Keratinocyte (primary cell): ENCODE results near the gene CYB561. TPM values are rescaled to one million over a fixed set of nuclear protein-coding genes. Genes with fewer than 3 reads are reported as not detected.

ENCODE experiments used
- DNase-seq: peaks from one replicate; pipeline ENCODE4 v3.0.0-alpha.2; 2011; ENCODE audit warnings: low read depth, missing footprints, low spot score
- FAIRE-seq: peaks from 2 replicates; lab custom pipeline; 2011; peaks lifted over from hg19 to GRCh38; lab: Jason Lieb, UNC
- H2AFZ ChIP-seq: 2 replicates; pipeline ENCODE4 v1.6.0; 2012; ENCODE audit warnings: low read length, control low read depth, inconsistent platforms; ENCODE audit not compliant: control insufficient read depth
- H3K27ac ChIP-seq: 2 replicates; pipeline ENCODE4 v1.5.1; 2011; ENCODE audit warnings: low read length; ENCODE audit not compliant: control insufficient read depth, insufficient read depth
- H3K27me3 ChIP-seq: 3 replicates; pipeline ENCODE4 v1.6.0; 2011; ENCODE audit warnings: low read length; ENCODE audit not compliant: control insufficient read depth, insufficient read depth; ENCODE audit errors: extremely low read depth
- H3K36me3 ChIP-seq, 2 experiments: 2 replicates in 1 of 2; 3 replicates in 1 of 2; pipeline ENCODE4 v1.5.1; 2011; ENCODE audit warnings: low read length in 2 of 2, mild to moderate bottlenecking in 1 of 2; ENCODE audit not compliant: control insufficient read depth in 2 of 2, insufficient read depth in 2 of 2; ENCODE audit errors: extremely low read depth in 1 of 2
- H3K4me1 ChIP-seq: 3 replicates; pipeline ENCODE4 v1.5.1; 2011; ENCODE audit warnings: low read length; ENCODE audit not compliant: control insufficient read depth, insufficient read depth; ENCODE audit errors: extremely low read depth
- H3K4me2 ChIP-seq: 3 replicates; pipeline ENCODE4 v1.6.0; 2011; ENCODE audit warnings: low read depth, low read length; ENCODE audit not compliant: control insufficient read depth, insufficient read depth; ENCODE audit errors: extremely low read depth
- H3K4me3 ChIP-seq, 3 experiments: fragments of 200-600 bp in 1 of 3; sonication (generic) in 1 of 3; 2 replicates in 2 of 3; 3 replicates in 1 of 3; pipeline ENCODE4 v1.5.1; 2011 to 2016; ENCODE audit warnings: low read length in 3 of 3, mild to moderate bottlenecking in 3 of 3, control low read depth in 2 of 3, inconsistent platforms in 1 of 3, low read depth in 1 of 3, mixed read lengths in 1 of 3, mixed run types in 1 of 3, moderate library complexity in 1 of 3; ENCODE audit not compliant: control insufficient read depth in 2 of 3, insufficient read depth in 2 of 3; ENCODE audit errors: extremely low read depth in 1 of 3
- H3K79me2 ChIP-seq: 2 replicates; pipeline ENCODE4 v1.6.0; 2012; ENCODE audit warnings: low read length; ENCODE audit not compliant: control insufficient read depth, insufficient read depth
- H3K9ac ChIP-seq: 3 replicates; pipeline ENCODE4 v1.6.0; 2011; ENCODE audit warnings: low read length; ENCODE audit not compliant: control insufficient read depth, insufficient read depth; ENCODE audit errors: extremely low read depth
- H3K9me1 ChIP-seq: 3 replicates; pipeline ENCODE4 v1.6.0; 2011; ENCODE audit warnings: low read length; ENCODE audit not compliant: control insufficient read depth, insufficient read depth; ENCODE audit errors: extremely low read depth
- H3K9me3 ChIP-seq: 2 replicates; pipeline ENCODE4 v1.5.1; 2012; ENCODE audit warnings: low read depth, low read length; ENCODE audit not compliant: control insufficient read depth
- H4K20me1 ChIP-seq: 3 replicates; pipeline ENCODE4 v1.6.0; 2011; ENCODE audit warnings: low read length; ENCODE audit not compliant: control insufficient read depth, insufficient read depth; ENCODE audit errors: extremely low read depth
- EZH2 ChIP-seq: IDR thresholded peaks from one replicate; pipeline ENCODE4 v1.6.1; 2012; ENCODE audit warnings: inconsistent platforms, mild to moderate bottlenecking, low read length, moderate library complexity
- dilution Hi-C: fragments of 300-500 bp; cut with MboI; formaldehyde crosslinking; loops from one replicate; pipeline ENCODE4 v1.7.0; 2020; ENCODE audit warnings: low sequenced_read_pairs; ENCODE audit not compliant: extremely low pct_ligation_motif_present
- polyA plus RNA-seq, 5 experiments: library from polyadenylated mRNA; depleted of rRNA in 3 of 5; stranded (reverse) in 3 of 5; stranded (forward) in 1 of 5; unstranded in 1 of 5; fragments of >200 nt; gene quantifications; 1 replicate in 1 of 5; 2 replicates in 3 of 5; 3 replicates in 1 of 5; pipeline versions ENCODE4 v1.2.1 to v1.2.3, GENCODE V29; 2011 to 2012; ENCODE audit warnings: missing spikeins in 2 of 5, low read depth in 1 of 5, low replicate concordance in 1 of 5
- TF ChIP-seq, protein P1 (sequence below), 3 experiments: IDR thresholded peaks in 1 of 3; conservative IDR thresholded peaks in 1 of 3; optimal IDR thresholded peaks in 1 of 3; 2 replicates in 2 of 3; 3 replicates in 1 of 3; pipeline versions ENCODE3 to v1.5.1; 2011; ENCODE audit warnings: low read length in 3 of 3, mild to moderate bottlenecking in 3 of 3, moderate library complexity in 2 of 3, control low read depth in 1 of 3, inconsistent platforms in 1 of 3; ENCODE audit not compliant: insufficient read depth in 2 of 3; ENCODE audit errors: extremely low read depth in 1 of 3

Gene CYB561
- polyA plus RNA-seq, 1 donor (not counting 4 experiments of a cell fraction or from before 2014, with no cell fraction given) = 14.4 TPM

DNA sequence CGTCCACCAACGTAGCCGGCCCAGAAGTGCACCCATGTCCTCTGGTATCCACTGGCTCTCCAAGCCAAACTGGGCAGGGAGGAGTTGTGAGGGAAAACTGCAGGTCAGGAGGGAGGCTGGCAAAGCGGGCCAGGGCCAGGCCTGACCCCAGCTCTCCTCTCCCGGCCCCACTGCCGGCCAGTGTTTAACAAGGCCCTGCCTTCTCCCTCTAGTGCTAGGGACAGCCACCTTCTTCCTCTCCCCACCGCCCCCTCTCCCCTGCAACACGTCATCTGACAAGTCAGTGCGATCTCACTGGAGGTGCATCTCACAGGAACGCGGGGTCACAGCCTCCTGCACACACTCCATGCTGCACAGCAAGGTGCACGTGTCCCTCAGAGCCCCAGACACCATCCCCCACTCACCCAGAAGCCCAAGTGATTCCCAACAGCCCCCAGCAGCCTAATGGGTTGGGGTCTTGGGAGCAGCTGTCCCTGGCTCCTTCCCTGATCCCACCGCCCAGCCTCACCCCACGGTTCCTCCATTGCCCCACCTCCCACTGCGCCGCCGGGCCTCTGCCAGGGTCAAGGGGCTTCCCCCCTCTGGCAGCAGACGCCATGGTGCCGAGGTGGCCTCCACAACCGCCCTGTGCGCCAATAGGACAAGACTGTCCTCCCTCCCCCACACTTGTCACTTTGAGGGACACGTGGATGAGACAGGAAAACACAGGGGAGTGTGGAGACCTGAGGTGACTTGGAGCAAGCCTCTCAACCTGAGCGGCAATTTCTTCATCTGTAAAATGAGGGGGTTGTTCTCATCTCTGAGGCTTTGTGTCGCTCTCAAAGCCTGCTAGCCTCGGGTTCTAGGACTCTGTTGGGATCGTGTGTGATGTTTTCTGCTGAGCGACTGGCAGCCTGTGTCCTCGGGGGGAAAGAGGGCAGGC, 29.6 kb upstream of the CYB561 start:
- Histone ChIP-seq H2AFZ (no peak overlapping the region), H3K9me1 (no peaks in the 10 kb centered on the region), H3K4me2 (no peak overlapping the region), H3K79me2 (no peaks in the 10 kb centered on the region), H3K4me1 (peaks cover 14% of the 10 kb centered on the region), H3K4me3 (no peak overlapping the region), H3K9ac (no peak overlapping the region), H4K20me1 (no peaks in the 10 kb centered on the region), H3K27ac (no peak overlapping the region), H3K36me3 (no peaks in the 10 kb centered on the region), H3K9me3 (no peaks in the 10 kb centered on the region), H3K27me3 (peaks cover 33% of the 10 kb centered on the region)
- DNase-seq (no peak), FAIRE-seq (no peak)
- peak; percentile 51 for TF ChIP-seq EZH2
- TF ChIP-seq, protein P1, sequence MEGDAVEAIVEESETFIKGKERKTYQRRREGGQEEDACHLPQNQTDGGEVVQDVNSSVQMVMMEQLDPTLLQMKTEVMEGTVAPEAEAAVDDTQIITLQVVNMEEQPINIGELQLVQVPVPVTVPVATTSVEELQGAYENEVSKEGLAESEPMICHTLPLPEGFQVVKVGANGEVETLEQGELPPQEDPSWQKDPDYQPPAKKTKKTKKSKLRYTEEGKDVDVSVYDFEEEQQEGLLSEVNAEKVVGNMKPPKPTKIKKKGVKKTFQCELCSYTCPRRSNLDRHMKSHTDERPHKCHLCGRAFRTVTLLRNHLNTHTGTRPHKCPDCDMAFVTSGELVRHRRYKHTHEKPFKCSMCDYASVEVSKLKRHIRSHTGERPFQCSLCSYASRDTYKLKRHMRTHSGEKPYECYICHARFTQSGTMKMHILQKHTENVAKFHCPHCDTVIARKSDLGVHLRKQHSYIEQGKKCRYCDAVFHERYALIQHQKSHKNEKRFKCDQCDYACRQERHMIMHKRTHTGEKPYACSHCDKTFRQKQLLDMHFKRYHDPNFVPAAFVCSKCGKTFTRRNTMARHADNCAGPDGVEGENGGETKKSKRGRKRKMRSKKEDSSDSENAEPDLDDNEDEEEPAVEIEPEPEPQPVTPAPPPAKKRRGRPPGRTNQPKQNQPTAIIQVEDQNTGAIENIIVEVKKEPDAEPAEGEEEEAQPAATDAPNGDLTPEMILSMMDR (optimal IDR thresholded peaks at IDR 0.05 in 1 of 3, IDR thresholded peaks at IDR 0.05 in 1 of 3, conservative IDR thresholded peaks at IDR 0.05 in 1 of 3; ENCODE audit: extremely low read depth in 1 of 3, insufficient read depth in 2 of 3, low read length in 3 of 3) = no peak
- dilution Hi-C loops = no loop called here

DNA sequence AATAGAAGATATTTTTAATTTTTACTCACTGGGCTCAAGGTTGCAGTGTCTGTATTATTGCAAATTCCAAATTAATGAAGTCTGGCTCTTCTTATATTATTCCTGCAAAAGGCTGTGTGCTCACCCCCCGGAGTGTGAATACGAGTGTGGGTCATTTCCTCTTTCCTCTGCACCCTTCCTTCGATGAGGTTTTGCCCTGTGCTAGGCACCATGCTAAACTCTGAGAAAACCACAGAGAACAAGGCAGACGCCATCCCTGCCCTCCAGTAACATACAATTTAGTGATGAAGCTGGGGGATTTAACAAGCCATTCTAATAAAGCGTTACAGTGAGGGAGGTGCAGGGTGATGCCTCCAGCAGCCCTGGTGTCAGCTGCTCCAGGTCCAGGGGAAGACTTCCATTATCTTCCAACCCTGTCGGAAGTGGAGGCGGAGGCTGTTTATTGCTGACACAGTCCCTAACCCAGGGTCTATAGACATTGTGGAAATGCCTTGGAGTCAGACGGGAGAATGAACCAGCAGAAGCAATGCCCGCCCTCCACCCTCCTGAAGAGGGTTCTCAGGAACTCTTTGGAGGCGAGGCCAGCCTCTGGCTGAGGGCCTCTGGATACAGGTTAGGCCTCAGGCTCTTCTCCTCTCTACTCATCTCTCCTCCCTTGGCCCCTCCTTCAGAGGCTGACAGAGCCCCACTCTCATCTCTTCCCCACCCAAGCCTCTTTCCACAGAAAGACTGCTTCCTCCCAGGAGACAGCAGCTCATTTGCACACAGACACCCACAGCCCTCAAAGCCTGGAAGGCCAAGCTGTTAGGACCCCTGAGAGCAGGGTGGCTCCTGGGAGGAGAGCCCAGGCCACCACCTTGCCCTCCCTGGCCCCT, 28.7 kb upstream of the CYB561 start:
- Histone ChIP-seq H3K36me3 (no peaks in the 10 kb centered on the region), H2AFZ (no peak overlapping the region), H3K27me3 (peaks cover 33% of the 10 kb centered on the region), H4K20me1 (no peaks in the 10 kb centered on the region), H3K9me3 (no peaks in the 10 kb centered on the region), H3K9ac (no peak overlapping the region), H3K9me1 (no peaks in the 10 kb centered on the region), H3K4me2 (no peak overlapping the region), H3K4me1 (peaks cover 14% of the 10 kb centered on the region), H3K4me3 (no peak overlapping the region), H3K27ac (no peak overlapping the region), H3K79me2 (no peaks in the 10 kb centered on the region)
- dilution Hi-C loops = no loop called here
- DNase-seq = no peak
- TF ChIP-seq, protein P1 (optimal IDR thresholded peaks at IDR 0.05 in 1 of 3, IDR thresholded peaks at IDR 0.05 in 1 of 3, conservative IDR thresholded peaks at IDR 0.05 in 1 of 3; ENCODE audit: extremely low read depth in 1 of 3, insufficient read depth in 2 of 3, low read length in 3 of 3) = no peak
- TF ChIP-seq EZH2 = no peak
- no peak for FAIRE-seq
